ENCODE data around the gene NGFR. TPM values are rescaled to one million over a fixed set of nuclear protein-coding genes. Genes with fewer than 3 reads are reported as not detected.

NGFR gene
- total RNA-seq, 1 experiment from 2014 or later = not detected

- Histone ChIP-seq H3K9ac (ENCODE audit: low read length) (no peak overlapping the region), H3F3A (ENCODE audit: low read length, unreplicated experiment) (no peaks in the 10 kb centered on the region), H3K4me1 (ENCODE audit: insufficient read depth, low read length) (peaks cover 21% of the 10 kb centered on the region), H3K27me3 (ENCODE audit: low read length) (no peaks in the 10 kb centered on the region), H4K20me1 (ENCODE audit: low read length) (no peaks in the 10 kb centered on the region), H3K9me2 (replicated peaks; ENCODE audit: low read length) (no peaks in the 10 kb centered on the region), H3K9me3 (ENCODE audit: low read length) (no peaks in the 10 kb centered on the region), H3K4me2 (ENCODE audit: low read length) (no peak overlapping the region), H2AFZ (ENCODE audit: low read length) (no peak overlapping the region), H3K27ac (ENCODE audit: low read length) (no peak overlapping the region), H3K4me3 (ENCODE audit: low read length) (no peak overlapping the region), H3K36me3 (ENCODE audit: low read depth, low read length) (no peaks in the 10 kb centered on the region), H3K79me2 (ENCODE audit: low read length) (no peaks in the 10 kb centered on the region)
- ChIA-PET CTCF (no interaction called here), POLR2A (ENCODE audit: unreplicated experiment) (no interaction called here)
- BruUV-seq (replicated peaks) = no TSS peak
- TF ChIP-seq EZH2 (IDR thresholded peaks at IDR 0.05; ENCODE audit: low read length, unreplicated experiment) (no peak), EZH2phosphoT487 (IDR thresholded peaks at IDR 0.05; ENCODE audit: borderline replicate concordance, low read length) (no peak), CTCF (conservative IDR thresholded peaks at IDR 0.05; ENCODE audit: low read depth, low read length) (no peak)
- intact Hi-C loops (cut with micrococcal nuclease) = no loop called here
- ATAC-seq (no peak), DNase-seq (no peak)
Measured at GRCh38 chr17:49509588-49509917, 14.5 kb downstream of the NGFR start.

- Histone ChIP-seq H3K9ac (ENCODE audit: low read length) (no peak overlapping the region), H4K20me1 (ENCODE audit: low read length) (no peaks in the 10 kb centered on the region), H3K9me3 (ENCODE audit: low read length) (no peaks in the 10 kb centered on the region), H3K4me3 (ENCODE audit: low read length) (no peak overlapping the region), H3K9me2 (replicated peaks; ENCODE audit: low read length) (no peaks in the 10 kb centered on the region), H3K79me2 (ENCODE audit: low read length) (no peaks in the 10 kb centered on the region), H3K4me1 (ENCODE audit: insufficient read depth, low read length) (peaks cover 21% of the 10 kb centered on the region), H3K36me3 (ENCODE audit: low read depth, low read length) (no peaks in the 10 kb centered on the region), H3K4me2 (ENCODE audit: low read length) (no peak overlapping the region), H3K27me3 (ENCODE audit: low read length) (no peaks in the 10 kb centered on the region), H3F3A (ENCODE audit: low read length, unreplicated experiment) (no peaks in the 10 kb centered on the region), H3K27ac (ENCODE audit: low read length) (no peak overlapping the region), H2AFZ (ENCODE audit: low read length) (no peak overlapping the region)
- ATAC-seq (no peak), DNase-seq (no peak)
- POLR2A ChIA-PET (ENCODE audit: unreplicated experiment) = no interaction called here
- CTCF ChIA-PET = no interaction called here
- TF ChIP-seq EZH2phosphoT487 (IDR thresholded peaks at IDR 0.05; ENCODE audit: borderline replicate concordance, low read length) (no peak), EZH2 (IDR thresholded peaks at IDR 0.05; ENCODE audit: low read length, unreplicated experiment) (no peak), CTCF (conservative IDR thresholded peaks at IDR 0.05; ENCODE audit: low read depth, low read length) (no peak)
- no TSS peak for BruUV-seq (replicated peaks)
- intact Hi-C loops (cut with micrococcal nuclease) = no loop called here
Measured at GRCh38 chr17:49510059-49510719, 15.1 kb downstream of the NGFR start.

- ChIA-PET CTCF (interaction anchor here (0.7 kb wide), 1 partner anchor 839 kb away, joined by 3 read pairs; no protein-coding TSS in a partner anchor), POLR2A (ENCODE audit: unreplicated experiment) (no interaction called here)
- DNase-seq (no peak), ATAC-seq (no peak)
- intact Hi-C loops (cut with micrococcal nuclease) = no loop called here
- Histone ChIP-seq H3K4me3 (ENCODE audit: low read length) (no peak overlapping the region), H3K4me1 (ENCODE audit: insufficient read depth, low read length) (peaks cover 24% of the 10 kb centered on the region), H3K9ac (ENCODE audit: low read length) (no peak overlapping the region), H3K27ac (ENCODE audit: low read length) (no peak overlapping the region), H3K9me2 (replicated peaks; ENCODE audit: low read length) (no peaks in the 10 kb centered on the region), H3K4me2 (ENCODE audit: low read length) (no peak overlapping the region), H4K20me1 (ENCODE audit: low read length) (no peaks in the 10 kb centered on the region), H3K36me3 (ENCODE audit: low read depth, low read length) (no peaks in the 10 kb centered on the region), H3K27me3 (ENCODE audit: low read length) (no peaks in the 10 kb centered on the region), H2AFZ (ENCODE audit: low read length) (no peak overlapping the region), H3F3A (ENCODE audit: low read length, unreplicated experiment) (no peaks in the 10 kb centered on the region), H3K79me2 (ENCODE audit: low read length) (no peaks in the 10 kb centered on the region), H3K9me3 (ENCODE audit: low read length) (no peaks in the 10 kb centered on the region)
- BruUV-seq (replicated peaks) = no TSS peak
- TF ChIP-seq EZH2phosphoT487 (IDR thresholded peaks at IDR 0.05; ENCODE audit: borderline replicate concordance, low read length) (no peak), CTCF (conservative IDR thresholded peaks at IDR 0.05; ENCODE audit: low read depth, low read length) (no peak), EZH2 (IDR thresholded peaks at IDR 0.05; ENCODE audit: low read length, unreplicated experiment) (no peak)
Measured at GRCh38 chr17:49510720-49511110, 15.6 kb downstream of the NGFR start.
